Astrocyte (in vitro differentiated cells and primary cell): ENCODE data around the gene FJX1.

Experiments used
- CTCF ChIP-seq: IDR thresholded peaks from 2 replicates; pipeline ENCODE4 v1.5.1; 2011; ENCODE audit warnings: low read depth, mild to moderate bottlenecking, inconsistent platforms, low read length, moderate library complexity; ENCODE audit not compliant: insufficient read depth
- EZH2 ChIP-seq: IDR thresholded peaks from 2 replicates; pipeline ENCODE4 v1.6.1; 2012; ENCODE audit warnings: mild to moderate bottlenecking, low read length, inconsistent platforms; ENCODE audit not compliant: insufficient read depth

GRCh38 chr11:35620795-35621194, 2.5 kb downstream of the FJX1 start:
- TF ChIP-seq CTCF (no peak), EZH2 (no peak)
